Right atrium auricular region (tissue), 2 donors: Measurements from ENCODE around the gene APOD. TPM values are rescaled to one million over a fixed set of nuclear protein-coding genes. Genes with fewer than 3 reads are reported as not detected.

ENCODE experiments used
- DNase-seq: peaks from one replicate; pipeline ENCODE4 v3.0.0-alpha.2; 2019; ENCODE audit warnings: low spot score
- H3K27ac ChIP-seq, 2 donors: fragments of 200-600 bp; sonication (generic); 1 replicate in 1 of 2; 2 replicates in 1 of 2; pipeline ENCODE4 v1.5.1; 2016 to 2019
- H3K27me3 ChIP-seq, 2 donors: fragments of 200-600 bp; sonication (generic); one replicate each; pipeline versions ENCODE4 v1.5.1 to v1.6.0; 2017 to 2019
- H3K36me3 ChIP-seq: fragments of 200-600 bp; sonication (generic); one replicate; pipeline ENCODE4 v1.5.1; 2016
- H3K4me1 ChIP-seq, 2 donors: fragments of 200-600 bp; sonication (generic); one replicate each; pipeline versions ENCODE4 v1.5.1 to v1.6.0; 2017 to 2019
- H3K4me3 ChIP-seq, 2 donors: fragments of 200-600 bp; sonication (generic); 1 replicate in 1 of 2; 2 replicates in 1 of 2; pipeline ENCODE4 v1.5.1; 2017 to 2019; ENCODE audit warnings: mild to moderate bottlenecking in 1 of 2, moderate library complexity in 1 of 2
- H3K9me3 ChIP-seq, 2 donors: fragments of 200-600 bp; sonication (generic); one replicate each; pipeline ENCODE4 v1.5.1; 2019
- CTCF ChIP-seq, 2 donors: fragments of 200-600 bp; sonication (generic); IDR thresholded peaks; one replicate each; pipeline ENCODE4 v1.5.1; 2019; ENCODE audit warnings: antibody characterized with exemption in 2 of 2
- total RNA-seq, 2 donors: library from RNA; depleted of rRNA; stranded (reverse); fragments of >200 nt; gene quantifications; one replicate each; pipeline ENCODE4 v1.1.0, GENCODE V29; 2016

The APOD gene
- total RNA-seq, 2 donors from 2014 or later, result 79.6 to 93.2 TPM

- Histone ChIP-seq H3K4me1 (peaks cover 0 to 51% of the 10 kb centered on the region in 2 donors), H3K4me3 (no peak overlapping the region), H3K27ac (no peak overlapping the region), H3K36me3 (no peaks in the 10 kb centered on the region), H3K9me3 (no peaks in the 10 kb centered on the region), H3K27me3 (no peaks in the 10 kb centered on the region)
- no peak for DNase-seq
- TF ChIP-seq CTCF (IDR thresholded peaks at IDR 0.05), result no peak
Measured at GRCh38 chr3:195537995-195538394, 45.7 kb downstream of the APOD start.

GRCh38 chr3:195535293-195535692 lies 48.4 kb downstream of the APOD start:
- no peak for DNase-seq
- H3K4me1 ChIP-seq, result peaks cover 0 to 46% of the 10 kb centered on the region in 2 donors
- H3K27ac ChIP-seq, result no peak overlapping the region
- no peak overlapping the region for H3K4me3 ChIP-seq
- no peaks in the 10 kb centered on the region for H3K36me3 ChIP-seq
- H3K9me3 ChIP-seq, result no peaks in the 10 kb centered on the region
- no peak for TF ChIP-seq CTCF (IDR thresholded peaks at IDR 0.05)
- no peaks in the 10 kb centered on the region for H3K27me3 ChIP-seq

GRCh38 chr3:195532834-195533233 lies 50.9 kb downstream of the APOD start:
- TF ChIP-seq CTCF (IDR thresholded peaks at IDR 0.05), result no peak
- Histone ChIP-seq H3K36me3 (no peaks in the 10 kb centered on the region), H3K27ac (no peak overlapping the region), H3K4me1 (peaks cover 0 to 26% of the 10 kb centered on the region in 2 donors), H3K4me3 (no peak overlapping the region), H3K27me3 (no peaks in the 10 kb centered on the region), H3K9me3 (no peaks in the 10 kb centered on the region)
- no peak for DNase-seq

DNA sequence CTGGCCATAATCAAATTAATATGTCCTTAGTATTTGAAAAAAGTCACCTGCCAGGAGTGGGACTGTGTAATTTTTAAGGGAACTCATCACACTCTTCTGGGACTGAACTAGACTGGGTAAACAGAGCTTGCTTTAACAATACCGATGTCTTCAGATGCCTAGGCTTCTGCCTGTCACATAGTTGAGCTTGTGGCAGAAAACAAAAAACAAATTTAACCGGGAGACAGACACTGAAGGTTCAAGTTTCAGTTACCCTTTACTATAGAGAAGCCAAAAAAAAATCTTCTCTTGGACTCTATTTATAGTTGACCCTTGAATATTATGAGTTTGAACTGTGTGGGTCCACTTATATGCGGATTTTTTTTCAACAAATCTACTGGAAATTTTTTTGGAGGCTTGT lies 51.4 kb downstream of the APOD start:
- no peak for DNase-seq
- H3K27ac ChIP-seq, result no peak overlapping the region
- no peaks in the 10 kb centered on the region for H3K27me3 ChIP-seq
- no peaks in the 10 kb centered on the region for H3K36me3 ChIP-seq
- H3K4me3 ChIP-seq, result no peak overlapping the region
- H3K9me3 ChIP-seq, result no peaks in the 10 kb centered on the region
- H3K4me1 ChIP-seq, result peaks cover 0 to 26% of the 10 kb centered on the region in 2 donors
- no peak for TF ChIP-seq CTCF (IDR thresholded peaks at IDR 0.05)

GRCh38 chr3:195531683-195532082 lies 52.1 kb downstream of the APOD start:
- TF ChIP-seq CTCF (IDR thresholded peaks at IDR 0.05), result no peak
- H3K4me3 ChIP-seq, result no peak overlapping the region
- peaks cover 0 to 26% of the 10 kb centered on the region in 2 donors for H3K4me1 ChIP-seq
- H3K27ac ChIP-seq, result no peak overlapping the region
- H3K27me3 ChIP-seq, result no peaks in the 10 kb centered on the region
- H3K36me3 ChIP-seq, result no peaks in the 10 kb centered on the region
- no peak for DNase-seq
- no peaks in the 10 kb centered on the region for H3K9me3 ChIP-seq

- Histone ChIP-seq H3K36me3 (peaks cover 24% of the 10 kb centered on the region), H3K27ac (no peak overlapping the region), H3K4me1 (no peaks in the 10 kb centered on the region), H3K9me3 (no peaks in the 10 kb centered on the region), H3K27me3 (no peaks in the 10 kb centered on the region), H3K4me3 (no peak overlapping the region)
- no peak for TF ChIP-seq CTCF (IDR thresholded peaks at IDR 0.05)
- DNase-seq, result no peak
Measured at GRCh38 chr3:195526492-195526891, 57.2 kb downstream of the APOD start.
